Measurements from ENCODE around the gene HECA. TPM values are rescaled to one million over a fixed set of nuclear protein-coding genes. Genes with fewer than 3 reads are reported as not detected.

The HECA gene
- total and polyA plus RNA-seq, 4 donors = 2.3 to 11.1 (median 5.9) TPM

DNA sequence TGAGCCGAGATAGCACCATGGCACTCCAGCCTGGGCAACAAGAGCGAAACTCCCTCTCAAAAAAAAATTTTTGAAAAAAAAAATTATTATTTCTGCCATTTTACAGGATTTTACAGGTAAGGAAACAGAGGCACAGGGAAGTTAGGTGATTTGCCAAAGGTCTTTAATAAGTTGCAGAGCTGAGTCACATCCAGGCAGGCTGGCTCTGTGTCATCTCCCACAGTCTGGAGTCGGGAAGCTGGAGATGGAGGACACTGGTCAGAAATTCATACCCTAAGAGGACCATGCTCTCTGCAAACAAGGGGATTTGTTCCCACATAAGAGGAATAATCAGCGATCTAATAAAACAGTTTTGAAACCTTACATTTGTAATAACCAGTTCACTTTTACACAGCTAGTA is 24.1 kb downstream of the HECA start:
- WGBS = 99% methylated on average over 4 of the region's 4 CpGs
- TF ChIP-seq GABPA (IDR thresholded peaks at IDR 0.05 in 1 of 2, conservative IDR thresholded peaks at IDR 0.05 in 1 of 2) = no peak
- no peak for TF ChIP-seq FOXA1 (IDR thresholded peaks at IDR 0.05)
- TF ChIP-seq REST (IDR thresholded peaks at IDR 0.05) = no peak
- TF ChIP-seq CTCF (IDR thresholded peaks at IDR 0.05; ENCODE audit: low read depth, low read length, missing input control) = no peak
- no peak for TF ChIP-seq RAD21 (IDR thresholded peaks at IDR 0.05)
- no peak for TF ChIP-seq FOXA2 (IDR thresholded peaks at IDR 0.05)
- DNase-seq (ENCODE audit: low spot score) = no peak
- Histone ChIP-seq H3K4me3 (ENCODE audit: low read depth in 1 of 3, low read length in 3 of 3) (no peak overlapping the region), H3K27ac (ENCODE audit: low read depth in 1 of 2, low read length in 2 of 2) (no peak overlapping the region), H3K9me3 (ENCODE audit: control insufficient read depth in 4 of 4, low read length in 3 of 4) (no peaks in the 10 kb centered on the region), H3K27me3 (ENCODE audit: control insufficient read depth in 4 of 4, insufficient read depth in 4 of 4, low read length in 3 of 4) (no peaks in the 10 kb centered on the region), H3K36me3 (ENCODE audit: control insufficient read depth in 4 of 4, insufficient read depth in 3 of 4, low read depth in 1 of 4, low read length in 3 of 4) (peaks cover 0 to 3% (median 0%) of the 10 kb centered on the region in 4 donors), H3K9ac (ENCODE audit: low read depth in 1 of 2, low read length in 2 of 2) (no peak overlapping the region), H3K4me1 (ENCODE audit: control insufficient read depth in 4 of 4, insufficient read depth in 4 of 4, low read length in 3 of 4) (no peaks in the 10 kb centered on the region)

DNA sequence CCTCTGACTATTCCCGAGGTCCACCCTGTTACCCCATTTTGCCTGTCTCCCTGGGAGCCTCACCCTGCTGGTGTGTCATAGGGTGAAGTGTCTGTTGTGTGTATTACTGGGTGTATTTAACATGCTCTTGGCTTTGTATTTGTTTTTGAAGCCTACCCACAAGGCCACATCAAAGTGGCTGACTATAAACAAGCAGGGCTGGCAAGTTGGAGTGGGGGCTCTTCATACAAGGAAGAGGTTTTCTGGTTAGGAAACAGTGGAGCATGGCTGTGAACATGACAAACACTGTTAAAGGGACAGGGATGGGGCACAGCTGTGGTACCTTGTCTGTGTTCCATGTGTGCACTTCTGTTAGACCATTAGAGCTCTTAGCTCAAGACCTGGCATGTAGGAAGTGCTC is 26.3 kb downstream of the HECA start:
- H3K27me3 ChIP-seq (ENCODE audit: control insufficient read depth in 4 of 4, insufficient read depth in 4 of 4, low read length in 3 of 4) = no peaks in the 10 kb centered on the region
- 86% methylated on average over 1 of the region's 1 CpG for WGBS
- no peak overlapping the region for H3K27ac ChIP-seq (ENCODE audit: low read depth in 1 of 2, low read length in 2 of 2)
- no peak for DNase-seq (ENCODE audit: low spot score)
- no peak overlapping the region for H3K4me3 ChIP-seq (ENCODE audit: low read depth in 1 of 3, low read length in 3 of 3)
- H3K9ac ChIP-seq (ENCODE audit: low read depth in 1 of 2, low read length in 2 of 2) = no peak overlapping the region
- H3K9me3 ChIP-seq (ENCODE audit: control insufficient read depth in 4 of 4, low read length in 3 of 4) = no peaks in the 10 kb centered on the region
- no peaks in the 10 kb centered on the region for H3K4me1 ChIP-seq (ENCODE audit: control insufficient read depth in 4 of 4, insufficient read depth in 4 of 4, low read length in 3 of 4)
- TF ChIP-seq TAF1 (conservative IDR thresholded peaks at IDR 0.05) = no peak
- no peak for TF ChIP-seq HNF4A (conservative IDR thresholded peaks at IDR 0.05)
- TF ChIP-seq GABPA (IDR thresholded peaks at IDR 0.05 in 1 of 2, conservative IDR thresholded peaks at IDR 0.05 in 1 of 2) = no peak
- no peak for TF ChIP-seq FOXA1 (IDR thresholded peaks at IDR 0.05)
- TF ChIP-seq ZBTB33 (IDR thresholded peaks at IDR 0.05) = no peak
- TF ChIP-seq JUND (IDR thresholded peaks at IDR 0.05) = no peak
- TF ChIP-seq HNF4G (IDR thresholded peaks at IDR 0.05) = no peak
- TF ChIP-seq, protein P1, sequence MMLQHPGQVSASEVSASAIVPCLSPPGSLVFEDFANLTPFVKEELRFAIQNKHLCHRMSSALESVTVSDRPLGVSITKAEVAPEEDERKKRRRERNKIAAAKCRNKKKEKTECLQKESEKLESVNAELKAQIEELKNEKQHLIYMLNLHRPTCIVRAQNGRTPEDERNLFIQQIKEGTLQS (IDR thresholded peaks at IDR 0.05) = no peak
- no peak for TF ChIP-seq EGR1 (IDR thresholded peaks at IDR 0.05; ENCODE audit: low read depth in 2 of 2)
- no peak for TF ChIP-seq NR2F2 (IDR thresholded peaks at IDR 0.05)
- TF ChIP-seq, protein P2, sequence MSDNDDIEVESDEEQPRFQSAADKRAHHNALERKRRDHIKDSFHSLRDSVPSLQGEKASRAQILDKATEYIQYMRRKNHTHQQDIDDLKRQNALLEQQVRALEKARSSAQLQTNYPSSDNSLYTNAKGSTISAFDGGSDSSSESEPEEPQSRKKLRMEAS (IDR thresholded peaks at IDR 0.05) = no peak
- TF ChIP-seq REST (IDR thresholded peaks at IDR 0.05) = no peak
- TF ChIP-seq CTCF (IDR thresholded peaks at IDR 0.05; ENCODE audit: low read depth, low read length, missing input control) = no peak
- TF ChIP-seq RAD21 (IDR thresholded peaks at IDR 0.05) = no peak
- TF ChIP-seq RXRA (IDR thresholded peaks at IDR 0.05) = no peak
- no peak for TF ChIP-seq YY1 (IDR thresholded peaks at IDR 0.05)
- TF ChIP-seq SP1 (IDR thresholded peaks at IDR 0.05) = no peak
- no peak for TF ChIP-seq FOXA2 (IDR thresholded peaks at IDR 0.05)
- peaks cover 0 to 3% (median 0%) of the 10 kb centered on the region in 4 donors for H3K36me3 ChIP-seq (ENCODE audit: control insufficient read depth in 4 of 4, insufficient read depth in 3 of 4, low read depth in 1 of 4, low read length in 3 of 4)
